A549 (cell line): Measurements from ENCODE around the gene SYNCRIP.

Experiments
- CHD4 ChIP-seq: fragments of 200-600 bp; sonication (generic); IDR thresholded peaks from 2 replicates; pipeline ENCODE4 v1.6.1; 2016; ENCODE audit warnings: antibody characterized with exemption, mild to moderate bottlenecking, borderline replicate concordance
- CTCF ChIP-seq: fragments of >200 bp; sonication (Bioruptor Twin); formaldehyde crosslinking; IDR thresholded peaks from 3 replicates; pipeline ENCODE4 v1.5.1; 2016
- ESRRA ChIP-seq: fragments of 150-350 bp; IDR thresholded peaks from 2 replicates; pipeline ENCODE4 v1.6.1; 2014; ENCODE audit warnings: mild to moderate bottlenecking, low read length, borderline replicate concordance
- HMGXB4 ChIP-seq: fragments of 250-450 bp; sonication (Bioruptor Pico); IDR thresholded peaks from 2 replicates; pipeline ENCODE4 v1.5.0; 2021; ENCODE audit warnings: mild to moderate bottlenecking, moderate library complexity, borderline replicate concordance
- POLR2A ChIP-seq: IDR thresholded peaks from 2 replicates; pipeline ENCODE4 v1.6.1; 2012; ENCODE audit warnings: mild to moderate bottlenecking, low read length
- SMC3 ChIP-seq: fragments of >200 bp; sonication (Bioruptor Twin); formaldehyde crosslinking; IDR thresholded peaks from 3 replicates; pipeline ENCODE4 v1.6.1; 2018; ENCODE audit warnings: inconsistent platforms
- TF ChIP-seq, protein P1 (sequence below): IDR thresholded peaks from 2 replicates; pipeline ENCODE4 v1.6.1; 2012
- TF ChIP-seq, protein P2 (sequence below): fragments of >200 bp; sonication (Bioruptor Twin); formaldehyde crosslinking; IDR thresholded peaks from 3 replicates; pipeline ENCODE4 v1.6.1; 2016

GRCh38 chr6:85641522-85641896, 1.2 kb downstream of the SYNCRIP start:
- TF ChIP-seq POLR2A = no peak
- TF ChIP-seq CHD4 = no peak
- TF ChIP-seq ESRRA = no peak
- TF ChIP-seq CTCF = no peak
- TF ChIP-seq SMC3 = no peak
- TF ChIP-seq, protein P1, sequence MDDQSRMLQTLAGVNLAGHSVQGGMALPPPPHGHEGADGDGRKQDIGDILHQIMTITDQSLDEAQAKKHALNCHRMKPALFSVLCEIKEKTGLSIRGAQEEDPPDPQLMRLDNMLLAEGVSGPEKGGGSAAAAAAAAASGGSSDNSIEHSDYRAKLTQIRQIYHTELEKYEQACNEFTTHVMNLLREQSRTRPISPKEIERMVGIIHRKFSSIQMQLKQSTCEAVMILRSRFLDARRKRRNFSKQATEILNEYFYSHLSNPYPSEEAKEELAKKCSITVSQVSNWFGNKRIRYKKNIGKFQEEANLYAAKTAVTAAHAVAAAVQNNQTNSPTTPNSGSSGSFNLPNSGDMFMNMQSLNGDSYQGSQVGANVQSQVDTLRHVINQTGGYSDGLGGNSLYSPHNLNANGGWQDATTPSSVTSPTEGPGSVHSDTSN = no peak
- TF ChIP-seq, protein P2, sequence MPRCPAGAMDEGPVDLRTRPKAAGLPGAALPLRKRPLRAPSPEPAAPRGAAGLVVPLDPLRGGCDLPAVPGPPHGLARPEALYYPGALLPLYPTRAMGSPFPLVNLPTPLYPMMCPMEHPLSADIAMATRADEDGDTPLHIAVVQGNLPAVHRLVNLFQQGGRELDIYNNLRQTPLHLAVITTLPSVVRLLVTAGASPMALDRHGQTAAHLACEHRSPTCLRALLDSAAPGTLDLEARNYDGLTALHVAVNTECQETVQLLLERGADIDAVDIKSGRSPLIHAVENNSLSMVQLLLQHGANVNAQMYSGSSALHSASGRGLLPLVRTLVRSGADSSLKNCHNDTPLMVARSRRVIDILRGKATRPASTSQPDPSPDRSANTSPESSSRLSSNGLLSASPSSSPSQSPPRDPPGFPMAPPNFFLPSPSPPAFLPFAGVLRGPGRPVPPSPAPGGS = no peak
- TF ChIP-seq HMGXB4 = no peak
